Stimulated activated CD4-positive, alpha-beta T cell treated with anti-CD3 and anti-CD28 coated beads, Interleukin-1b, Interleukin-23, amount 100 ng/mL, for 24 hours (primary cell): ENCODE measurements around the gene BAX.

Experiments used
- DNase-seq, 4 experiments: peaks; one replicate each; pipeline ENCODE4 v3.0.0-alpha.2; 2020; ENCODE audit warnings: low read depth in 4 of 4, low spot score in 1 of 4

The BAX gene

GRCh38 chr19:48928164-48929025, 26.3 kb upstream of the BAX start:
- DNase-seq = no peak

DNA sequence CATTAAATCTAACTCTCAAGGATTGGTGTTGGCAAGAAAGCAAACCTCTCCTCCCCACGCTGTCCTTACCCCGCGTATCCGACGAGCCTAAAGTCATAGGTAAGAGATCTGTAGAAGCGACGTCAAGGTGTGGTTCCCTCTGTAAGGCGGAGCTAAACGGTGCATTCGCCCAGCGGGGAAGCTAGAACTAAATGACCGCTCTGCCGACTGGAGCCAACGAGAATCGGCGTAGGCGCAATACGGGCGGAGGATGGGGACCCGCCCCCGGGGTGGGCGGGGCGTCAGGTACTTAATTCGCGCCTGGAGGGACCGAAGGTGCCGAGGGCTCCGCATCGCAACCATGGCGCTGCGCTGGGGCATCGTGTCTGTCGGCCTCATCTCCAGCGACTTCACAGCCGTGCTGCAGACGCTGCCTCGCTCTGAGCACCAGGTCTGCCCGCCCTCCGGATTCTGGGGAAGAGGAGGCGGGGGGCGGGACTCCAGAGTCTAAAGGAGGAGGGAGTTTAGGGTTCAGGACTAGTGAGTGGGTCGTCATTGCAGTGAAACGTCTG, 21.2 kb upstream of the BAX start, which contains the start of gene DHDH:
Gene DHDH (plus strand): TSS at position 318 of the 551 bp plus-strand sequence. CDS start 23 bp downstream, at position 341.
- DNase-seq = peak; percentile 40 to 75 (median 50)

DNA sequence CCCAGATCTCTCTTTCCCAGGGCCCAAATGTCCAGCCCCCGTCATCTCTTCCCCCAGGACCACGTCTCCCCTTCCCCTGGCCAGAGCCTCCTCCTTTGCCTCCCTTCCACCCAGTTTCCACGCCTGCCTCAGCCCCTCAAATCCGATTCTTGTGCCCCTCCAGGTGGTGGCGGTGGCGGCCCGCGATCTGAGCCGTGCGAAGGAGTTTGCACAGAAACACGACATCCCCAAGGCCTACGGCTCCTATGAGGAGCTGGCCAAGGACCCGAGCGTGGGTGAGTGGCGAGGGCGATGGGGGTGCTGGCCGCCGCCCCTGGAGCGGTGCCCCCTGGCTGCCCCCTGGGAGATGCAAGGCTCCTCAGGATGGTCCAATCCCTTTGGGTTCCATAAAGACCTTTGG, 19.8 kb upstream of the BAX start:
- DNase-seq = no peak

GRCh38 chr19:48935864-48936263, 18.8 kb upstream of the BAX start:
- DNase-seq = no peak

- DNase-seq = no peak
Measured at GRCh38 chr19:48938256-48938655, 16.4 kb upstream of the BAX start.

DNA sequence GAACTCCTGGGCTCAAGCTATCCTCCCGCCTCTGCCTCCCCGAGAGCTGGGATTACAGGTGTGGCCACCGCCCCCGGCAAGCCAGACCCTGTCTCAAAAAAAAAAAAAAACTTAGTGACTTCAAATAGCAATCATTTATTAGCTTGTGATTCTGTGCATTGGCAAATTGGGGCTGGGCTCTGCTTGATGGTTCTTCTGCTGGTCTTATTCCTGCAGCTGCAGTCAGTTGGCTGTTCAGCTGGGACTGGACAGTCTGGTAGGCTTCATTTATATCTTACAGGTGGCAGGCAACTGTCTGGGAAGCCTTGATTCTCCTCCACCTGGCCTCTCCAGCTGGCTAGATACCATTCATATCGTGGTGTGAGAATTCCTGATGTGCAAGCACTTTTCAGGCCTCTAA, 13.8 kb upstream of the BAX start:
- no peak for DNase-seq

DNA sequence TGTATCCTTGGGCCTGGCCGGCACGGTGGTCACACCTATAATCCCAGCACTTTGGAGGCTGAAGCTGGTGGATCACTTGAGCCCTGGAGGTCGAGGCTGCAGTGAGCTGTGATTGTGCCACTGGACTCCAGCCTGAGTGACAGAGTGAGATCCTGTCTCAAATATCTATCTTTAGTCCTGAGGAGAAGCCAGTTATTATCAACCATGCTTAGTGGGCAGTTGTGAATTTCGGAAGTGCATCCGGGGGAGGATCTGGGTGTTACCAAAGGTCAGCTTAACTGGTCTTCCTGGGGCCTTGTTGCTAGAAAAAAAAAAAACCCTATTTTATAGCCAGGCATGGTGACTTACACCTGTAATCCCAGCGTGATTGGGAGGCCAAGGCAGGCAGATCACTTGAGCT, 11.6 kb upstream of the BAX start:
- DNase-seq = no peak

GRCh38 chr19:48945415-48945814, 9.3 kb upstream of the BAX start:
- no peak for DNase-seq

DNA sequence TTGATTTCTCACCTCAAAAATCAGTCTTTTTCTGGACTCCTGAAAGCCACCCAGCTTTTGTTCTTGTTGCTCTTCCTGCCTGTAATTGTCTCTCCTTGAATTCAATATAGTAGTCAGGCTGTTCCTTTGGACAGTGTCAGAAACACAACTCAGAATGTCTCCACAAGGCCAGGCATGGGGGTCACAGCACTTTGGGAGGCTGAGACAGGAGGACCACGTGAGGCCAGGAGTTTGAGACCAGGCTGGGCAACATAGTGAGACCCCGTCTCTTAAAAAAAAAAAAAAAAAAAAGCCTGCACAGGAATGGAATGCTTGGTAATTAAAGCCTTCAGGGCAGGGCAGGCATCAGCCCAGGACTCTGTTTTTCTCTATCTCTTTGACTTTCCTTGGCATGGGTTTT, 8.9 kb upstream of the BAX start:
- no peak for DNase-seq

DNA sequence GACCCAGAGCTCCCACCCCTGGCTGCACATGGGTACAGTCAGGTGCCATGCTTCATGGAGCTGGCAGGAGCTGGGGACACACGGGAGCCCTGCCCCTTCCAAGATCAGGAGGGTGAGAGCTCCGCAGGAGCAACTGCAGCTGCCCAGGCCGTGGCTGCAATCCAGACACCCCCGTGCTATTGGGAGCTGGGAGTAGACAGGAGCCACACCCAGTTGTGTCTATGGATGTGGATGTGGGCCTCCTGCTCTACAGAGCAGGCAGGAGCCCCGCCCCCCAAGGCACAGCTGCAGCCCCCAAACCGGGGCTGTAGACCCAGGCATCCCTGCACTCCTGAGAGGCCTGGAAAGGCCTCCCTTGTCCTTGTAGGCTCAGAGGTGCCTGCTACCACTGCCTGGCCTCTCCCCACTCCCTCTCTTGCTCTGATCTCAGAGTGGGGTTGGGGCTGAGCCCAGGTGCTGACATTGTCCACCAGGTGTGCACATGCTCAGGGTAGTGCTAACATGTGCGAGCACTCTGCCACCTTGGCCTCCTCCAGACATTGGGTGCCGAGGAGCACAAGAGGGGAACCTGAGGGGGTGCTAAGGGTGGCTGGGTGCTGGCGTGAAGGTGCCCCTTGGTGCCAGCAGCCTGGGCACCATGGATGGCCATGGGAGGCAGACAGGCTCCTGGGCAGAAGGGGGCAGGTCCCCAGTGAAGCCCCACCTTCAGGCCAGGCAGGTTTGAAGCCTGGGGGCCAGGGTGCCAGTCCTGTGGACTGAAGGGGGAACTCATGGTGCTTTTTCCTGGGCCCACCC, 8.0 kb upstream of the BAX start:
- DNase-seq = no peak

DNA sequence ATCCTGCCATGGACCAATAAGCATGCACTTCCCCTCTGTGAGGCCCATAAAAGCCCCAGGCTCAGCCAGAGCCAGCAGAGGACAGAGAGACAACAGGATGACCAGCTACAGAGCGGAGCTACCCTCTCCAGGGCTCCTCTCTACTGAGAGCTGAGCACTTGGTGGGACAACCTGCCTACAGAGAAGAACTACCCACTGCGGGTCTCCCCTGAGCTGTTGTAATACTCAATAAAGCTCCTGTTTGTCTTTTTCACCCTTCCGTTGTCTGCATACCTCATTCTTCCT, 7.5 kb upstream of the BAX start:
- no peak for DNase-seq

- DNase-seq = no peak
Measured at GRCh38 chr19:48950159-48950558, 4.5 kb upstream of the BAX start.

DNA sequence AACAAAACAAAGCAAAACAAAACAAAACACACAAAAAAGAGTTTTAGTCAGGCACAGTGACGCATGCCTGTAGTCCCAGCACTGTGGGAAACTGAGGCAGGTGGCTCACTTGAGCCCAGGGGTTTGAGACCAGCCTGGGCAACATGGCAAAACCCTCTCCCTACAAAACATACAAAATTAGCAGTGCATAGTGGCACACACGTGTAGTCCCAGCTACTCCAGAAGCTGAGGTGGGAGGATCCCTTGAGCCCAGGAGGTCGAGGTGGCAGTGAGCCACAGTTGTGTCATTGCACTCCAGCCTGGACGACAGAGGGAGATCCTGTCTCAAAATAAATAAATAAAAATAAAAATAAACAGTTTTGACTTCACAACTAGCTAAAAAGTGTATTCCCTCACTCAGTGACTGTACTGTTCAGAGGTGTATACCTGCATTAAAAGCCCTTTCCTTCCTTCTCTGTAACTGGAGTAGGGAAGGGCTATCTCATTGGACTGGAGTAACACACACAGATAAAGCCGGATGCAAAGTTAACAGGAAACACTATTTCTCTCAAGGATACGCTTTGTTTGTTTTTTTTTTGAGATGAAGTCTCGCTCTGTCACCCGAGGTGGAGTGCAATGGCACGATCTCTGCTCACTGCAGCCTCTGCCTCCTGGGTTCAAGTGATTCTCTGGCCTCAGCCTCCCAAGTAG, 3.7 kb upstream of the BAX start:
- no peak for DNase-seq

GRCh38 chr19:48953141-48953540, 1.5 kb upstream of the BAX start:
- DNase-seq = no peak

DNA sequence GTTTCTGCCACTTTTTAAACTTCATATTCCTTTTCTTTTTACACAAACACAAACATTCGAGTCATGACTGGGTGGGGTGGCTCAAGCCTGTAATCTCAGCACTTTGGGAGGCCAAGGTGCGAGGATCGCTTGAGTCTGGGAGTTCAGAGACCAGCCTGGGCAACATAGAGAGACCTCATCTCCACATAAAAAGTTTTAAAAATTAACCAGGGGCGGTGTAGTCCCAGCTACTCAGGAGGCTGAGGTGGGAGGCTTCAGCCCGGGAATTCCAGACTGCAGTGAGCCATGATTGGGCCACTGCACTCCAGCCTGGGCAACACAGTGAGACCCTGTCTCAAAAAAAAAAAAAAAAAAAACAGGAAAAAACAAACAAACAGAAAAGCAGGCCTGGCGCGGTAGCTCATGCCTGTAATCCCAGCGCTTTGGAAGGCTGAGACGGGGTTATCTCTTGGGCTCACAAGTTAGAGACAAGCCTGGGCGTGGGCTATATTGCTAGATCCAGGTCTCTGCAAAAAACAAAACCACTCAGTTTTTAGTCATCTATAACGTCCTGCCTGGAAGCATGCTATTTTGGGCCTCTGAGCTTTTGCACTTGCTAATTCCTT, 583 bp upstream of the BAX start:
- no peak for DNase-seq

- no peak for DNase-seq
Measured at GRCh38 chr19:48955308-48955958, 758 bp downstream of the BAX start.

- DNase-seq = no peak
Measured at GRCh38 chr19:48958006-48958405, 3.3 kb downstream of the BAX start.

DNA sequence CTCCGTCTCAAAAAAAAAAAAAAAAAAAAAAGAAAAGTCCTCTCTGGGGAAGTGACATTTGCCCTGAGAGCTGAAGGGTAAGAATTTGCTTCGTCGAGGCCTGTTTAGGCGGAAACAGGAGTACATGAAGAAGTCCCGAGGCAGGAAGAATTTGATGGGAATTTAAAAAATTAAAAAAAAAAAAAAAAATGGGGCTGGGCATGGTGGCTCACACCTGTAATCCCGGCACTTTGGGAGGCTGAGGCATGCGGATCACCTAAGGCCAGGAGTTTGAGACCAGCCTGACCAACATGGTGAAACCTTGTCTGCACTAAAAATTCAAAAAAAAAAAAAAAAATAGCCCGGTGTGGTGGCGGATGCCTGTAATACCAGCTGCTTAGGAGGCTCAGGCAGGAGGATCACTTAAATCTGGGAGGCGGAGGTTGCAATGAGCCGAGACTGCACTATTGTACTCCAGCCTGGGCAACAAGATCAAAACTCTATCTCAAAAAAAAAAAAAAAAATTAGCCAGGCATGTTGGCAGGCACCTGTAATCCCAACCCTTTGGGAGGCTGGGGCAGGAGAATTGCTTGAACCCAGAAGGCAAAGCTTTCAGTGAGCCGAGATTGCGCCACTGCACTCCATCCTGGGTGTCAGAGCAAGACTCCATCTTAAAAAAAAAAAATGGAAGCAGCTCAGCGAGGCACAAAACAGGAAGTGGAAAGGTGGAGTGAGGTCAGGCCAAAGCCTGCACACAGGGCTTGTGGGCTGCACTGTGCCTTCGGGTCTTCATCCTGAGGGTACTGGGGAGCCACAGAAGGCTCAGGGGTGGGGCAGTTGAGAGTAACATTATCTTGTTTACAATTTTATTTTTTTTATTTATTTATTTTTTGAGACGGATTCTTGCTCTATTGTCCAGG, 4.9 kb downstream of the BAX start:
- DNase-seq = no peak

- no peak for DNase-seq
Measured at GRCh38 chr19:48961051-48961649, 6.5 kb downstream of the BAX start.
